NB4 (cell line): Measurements from ENCODE around the gene KCNK4.

Source experiments
- MYC ChIP-seq: IDR thresholded peaks from 2 replicates; pipeline ENCODE4 v1.6.1; 2011; ENCODE audit warnings: low read depth, low read length
- POLR2A ChIP-seq: IDR thresholded peaks from 2 replicates; pipeline ENCODE4 v1.6.1; 2011; ENCODE audit warnings: mild to moderate bottlenecking; ENCODE audit not compliant: insufficient read length; ENCODE audit errors: extremely low read depth
- TF ChIP-seq, protein P1 (sequence below): IDR thresholded peaks from one replicate; pipeline ENCODE4 v1.5.1; 2012; ENCODE audit warnings: low read depth, low read length

DNA sequence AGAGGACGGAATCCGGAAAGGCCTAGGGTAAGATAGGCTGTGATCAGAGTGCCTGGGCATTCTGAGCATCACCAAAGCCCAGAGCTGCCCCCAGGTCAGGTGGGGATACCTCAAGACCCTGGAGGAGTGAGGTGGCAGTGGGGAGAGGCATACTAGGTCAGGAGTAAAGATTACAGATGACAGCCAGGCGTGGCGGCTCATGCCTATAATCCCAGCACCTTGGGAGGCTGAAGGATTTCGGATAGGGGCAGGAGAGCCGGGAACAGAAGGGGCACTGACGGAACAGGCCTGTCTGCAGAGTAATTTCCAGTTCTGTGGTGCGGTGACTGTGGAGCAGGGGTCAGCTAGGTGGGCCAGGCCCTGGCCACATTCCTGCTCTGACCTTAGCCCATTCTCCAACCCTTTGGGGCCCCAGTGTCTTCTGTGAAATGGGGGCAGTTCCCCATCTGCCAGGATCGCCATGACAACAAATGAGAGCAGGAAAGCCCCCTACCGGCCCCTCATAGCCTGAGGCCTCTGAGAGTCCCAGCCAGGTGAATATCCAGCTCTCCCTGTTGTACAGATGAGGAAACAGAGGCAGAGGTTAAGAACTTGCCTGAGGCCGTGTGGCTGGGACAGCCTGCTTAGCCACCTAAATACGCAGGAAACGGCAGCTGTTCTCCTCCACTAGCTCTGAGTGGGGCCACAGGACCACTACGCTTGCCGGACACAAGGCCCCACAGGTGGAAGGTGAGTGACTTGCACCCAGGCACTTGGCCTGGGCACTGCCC is 15.9 kb upstream of the KCNK4 start:
- TF ChIP-seq POLR2A = no peak
- TF ChIP-seq, protein P1, sequence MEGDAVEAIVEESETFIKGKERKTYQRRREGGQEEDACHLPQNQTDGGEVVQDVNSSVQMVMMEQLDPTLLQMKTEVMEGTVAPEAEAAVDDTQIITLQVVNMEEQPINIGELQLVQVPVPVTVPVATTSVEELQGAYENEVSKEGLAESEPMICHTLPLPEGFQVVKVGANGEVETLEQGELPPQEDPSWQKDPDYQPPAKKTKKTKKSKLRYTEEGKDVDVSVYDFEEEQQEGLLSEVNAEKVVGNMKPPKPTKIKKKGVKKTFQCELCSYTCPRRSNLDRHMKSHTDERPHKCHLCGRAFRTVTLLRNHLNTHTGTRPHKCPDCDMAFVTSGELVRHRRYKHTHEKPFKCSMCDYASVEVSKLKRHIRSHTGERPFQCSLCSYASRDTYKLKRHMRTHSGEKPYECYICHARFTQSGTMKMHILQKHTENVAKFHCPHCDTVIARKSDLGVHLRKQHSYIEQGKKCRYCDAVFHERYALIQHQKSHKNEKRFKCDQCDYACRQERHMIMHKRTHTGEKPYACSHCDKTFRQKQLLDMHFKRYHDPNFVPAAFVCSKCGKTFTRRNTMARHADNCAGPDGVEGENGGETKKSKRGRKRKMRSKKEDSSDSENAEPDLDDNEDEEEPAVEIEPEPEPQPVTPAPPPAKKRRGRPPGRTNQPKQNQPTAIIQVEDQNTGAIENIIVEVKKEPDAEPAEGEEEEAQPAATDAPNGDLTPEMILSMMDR = no peak
- TF ChIP-seq MYC = no peak
